GM10248 (cell line): ENCODE measurements around the gene SERAC1.
"Not testable (repeated sequence)": the region's sequence is repeated elsewhere in the genome, so short reads cannot be mapped to it uniquely, and the experiment has no call there.

Experiments used
- CTCF ChIA-PET: fragments of 300-600 bp; sonication (Branson Sonifier 250); formaldehyde crosslinking; extraction: SDS; loops from one replicate; lab custom pipeline; 2021; ENCODE audit warnings: antibody characterized with exemption; lab: Yijun Ruan, JAX
- POLR2A ChIA-PET: fragments of 350-650 bp; sonication (Branson Sonifier 250); formaldehyde crosslinking; extraction: SDS; loops from one replicate; lab custom pipeline; 2020; ENCODE audit warnings: antibody characterized with exemption; lab: Yijun Ruan, JAX
- DNase-seq: peaks from one replicate; pipeline ENCODE4 v3.0.0; 2012; ENCODE audit errors: extremely low spot score
- TF ChIP-seq, protein P1 (sequence below): IDR thresholded peaks from 2 replicates; pipeline ENCODE4 v1.5.1; 2012; ENCODE audit warnings: mild to moderate bottlenecking, low read depth; ENCODE audit errors: extremely low read depth, missing control alignments, control extremely low read depth

The SERAC1 gene

GRCh38 chr6:158153576-158153975 lies 14.5 kb downstream of the SERAC1 start:
- CTCF ChIA-PET, result interaction anchor here (1.0 to 2.0 kb wide), 3 partner anchors 10 to 83 kb away, joined by 4 to 6 read pairs (median 5); no protein-coding TSS in a partner anchor
- DNase-seq, result no peak
- POLR2A ChIA-PET, result no interaction called here
- TF ChIP-seq, protein P1, sequence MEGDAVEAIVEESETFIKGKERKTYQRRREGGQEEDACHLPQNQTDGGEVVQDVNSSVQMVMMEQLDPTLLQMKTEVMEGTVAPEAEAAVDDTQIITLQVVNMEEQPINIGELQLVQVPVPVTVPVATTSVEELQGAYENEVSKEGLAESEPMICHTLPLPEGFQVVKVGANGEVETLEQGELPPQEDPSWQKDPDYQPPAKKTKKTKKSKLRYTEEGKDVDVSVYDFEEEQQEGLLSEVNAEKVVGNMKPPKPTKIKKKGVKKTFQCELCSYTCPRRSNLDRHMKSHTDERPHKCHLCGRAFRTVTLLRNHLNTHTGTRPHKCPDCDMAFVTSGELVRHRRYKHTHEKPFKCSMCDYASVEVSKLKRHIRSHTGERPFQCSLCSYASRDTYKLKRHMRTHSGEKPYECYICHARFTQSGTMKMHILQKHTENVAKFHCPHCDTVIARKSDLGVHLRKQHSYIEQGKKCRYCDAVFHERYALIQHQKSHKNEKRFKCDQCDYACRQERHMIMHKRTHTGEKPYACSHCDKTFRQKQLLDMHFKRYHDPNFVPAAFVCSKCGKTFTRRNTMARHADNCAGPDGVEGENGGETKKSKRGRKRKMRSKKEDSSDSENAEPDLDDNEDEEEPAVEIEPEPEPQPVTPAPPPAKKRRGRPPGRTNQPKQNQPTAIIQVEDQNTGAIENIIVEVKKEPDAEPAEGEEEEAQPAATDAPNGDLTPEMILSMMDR, result no peak

GRCh38 chr6:158152659-158153058 lies 15.4 kb downstream of the SERAC1 start:
- ChIA-PET CTCF (interaction anchor here (2.0 kb wide), 1 partner anchor 10 kb away, joined by 6 read pairs; no protein-coding TSS in a partner anchor), POLR2A (no interaction called here)
- DNase-seq, result no peak
- TF ChIP-seq, protein P1, result no peak

DNA sequence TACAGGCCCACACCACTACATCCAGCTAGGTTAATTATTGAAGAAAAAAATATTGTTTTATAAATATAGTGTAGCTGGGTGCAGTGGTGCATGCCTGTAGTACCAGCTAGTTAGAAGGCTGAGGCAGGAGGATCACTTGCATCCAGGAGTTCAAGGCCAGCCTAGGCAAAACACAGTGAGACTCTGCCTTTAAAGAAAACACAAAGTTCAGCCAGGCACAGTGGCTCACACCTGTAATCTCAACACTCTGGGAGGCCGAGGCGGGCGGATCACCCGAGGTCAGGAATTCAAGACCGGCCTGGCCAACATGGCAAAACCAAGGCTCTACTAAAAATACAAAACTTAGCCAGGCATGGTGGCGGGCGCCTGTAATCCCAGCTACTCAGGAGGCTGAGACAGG lies 16.0 kb downstream of the SERAC1 start:
- POLR2A ChIA-PET, result interaction anchor here (0.7 kb wide), 1 partner anchor 17 kb away, joined by 4 read pairs; no protein-coding TSS in a partner anchor
- DNase-seq, result not testable (repeated sequence)
- CTCF ChIA-PET, result interaction anchor here (0.9 to 2.0 kb wide), 4 partner anchors 9 to 372 kb away, joined by 3 to 6 read pairs (median 4); no protein-coding TSS in a partner anchor

GRCh38 chr6:158150701-158151100 lies 17.4 kb downstream of the SERAC1 start:
- no peak for DNase-seq
- ChIA-PET POLR2A (interaction anchor here (0.7 kb wide), 1 partner anchor 738 kb away, joined by 3 read pairs; no protein-coding TSS in a partner anchor), CTCF (interaction anchor here (1.1 to 3.7 kb wide), 10 partner anchors 8 to 821 kb away, joined by 3 to 16 read pairs (median 4); no protein-coding TSS in a partner anchor)
- TF ChIP-seq, protein P1, result no peak

DNA sequence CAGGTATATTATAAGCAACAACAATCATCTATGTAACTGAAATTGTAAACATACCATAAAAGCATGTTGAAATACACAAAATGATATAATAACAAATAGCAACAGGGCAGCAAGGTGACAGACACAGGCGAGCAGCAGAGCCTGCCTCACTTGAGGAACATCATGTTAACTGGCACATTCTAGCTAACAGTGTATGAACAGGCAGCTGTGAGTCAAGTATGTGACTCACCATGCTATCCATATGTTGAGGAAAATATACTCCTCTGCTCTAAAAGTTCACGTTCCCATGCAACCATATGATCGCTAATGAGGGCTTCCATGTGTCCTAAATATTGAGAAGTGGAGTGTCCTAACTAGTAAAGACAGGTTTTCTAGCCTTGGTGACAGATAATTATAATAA lies 18.4 kb downstream of the SERAC1 start:
- POLR2A ChIA-PET, result no interaction called here
- TF ChIP-seq, protein P1, result no peak
- CTCF ChIA-PET, result interaction anchor here (1.1 to 3.7 kb wide), 8 partner anchors 9 to 822 kb away, joined by 3 to 16 read pairs (median 3); no protein-coding TSS in a partner anchor
- DNase-seq, result no peak

DNA sequence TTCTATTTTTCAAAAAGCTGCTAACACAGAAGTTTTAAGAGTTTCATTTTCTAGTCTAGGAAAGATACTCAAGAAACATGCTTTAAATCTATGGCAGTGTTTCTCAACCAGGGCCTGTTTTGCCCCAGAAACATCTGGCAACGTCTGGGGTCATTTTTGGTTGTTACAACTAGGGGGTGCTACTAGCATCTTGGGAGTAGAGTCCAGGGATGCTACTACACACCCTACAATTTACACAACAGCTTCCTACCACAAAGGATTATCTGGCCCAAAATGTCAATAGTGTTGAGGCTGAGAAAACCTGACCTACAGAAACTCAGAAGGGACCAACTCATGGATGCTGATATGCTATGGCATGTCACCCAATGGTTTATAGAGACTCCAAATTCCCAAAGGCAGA lies 24.4 kb downstream of the SERAC1 start:
- peak; percentile 32 for DNase-seq
- ChIA-PET POLR2A (no interaction called here), CTCF (interaction anchor here (1.1 to 2.7 kb wide), 6 partner anchors 9 to 77 kb away, joined by 3 to 14 read pairs (median 5); no protein-coding TSS in a partner anchor)
- TF ChIP-seq, protein P1, result no peak

DNA sequence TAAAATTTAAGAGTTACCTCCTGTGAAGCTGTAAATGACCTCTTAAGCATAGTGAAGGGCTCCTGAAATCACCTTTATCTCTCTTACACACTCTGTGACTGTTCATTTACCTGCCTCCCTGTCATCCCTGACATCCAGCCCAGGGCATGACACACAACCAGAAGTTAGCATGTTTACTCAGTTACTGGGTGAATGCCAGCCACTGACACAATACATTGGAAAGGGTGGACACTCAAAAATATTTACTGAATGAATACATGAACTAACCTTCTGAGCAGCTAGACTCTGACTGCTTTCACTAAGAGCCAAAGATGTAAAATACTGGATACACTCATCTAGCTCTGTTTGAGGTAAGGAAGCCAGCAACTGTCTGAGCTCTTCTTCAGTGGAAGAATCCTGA lies 25.3 kb downstream of the SERAC1 start:
- no peak for DNase-seq
- POLR2A ChIA-PET, result no interaction called here
- CTCF ChIA-PET, result interaction anchor here (0.8 to 2.7 kb wide), 5 partner anchors 8 to 78 kb away, joined by 3 to 14 read pairs (median 6); no protein-coding TSS in a partner anchor
- TF ChIP-seq, protein P1, result no peak
